Right ventricle myocardium superior (tissue), 1 donor: ENCODE data around the gene FEM1A. TPM values are rescaled to one million over a fixed set of nuclear protein-coding genes. Genes with fewer than 3 reads are reported as not detected.
"Not testable (repeated sequence)": the region's sequence is repeated elsewhere in the genome, so short reads cannot be mapped to it uniquely, and the experiment has no call there.

Experiments used
- ATAC-seq: fragments of 200-7000 bp; cut with Tn5 transposase; one replicate; pipeline ENCODE4 v1.9.1; 2020; ENCODE audit warnings: mild to moderate bottlenecking; ENCODE audit not compliant: poor library complexity
- DNase-seq: peaks from one replicate; pipeline ENCODE4 v3.0.0-alpha.2; 2020
- intact Hi-C: fragments of 100-400 bp; cut with DNase I; formaldehyde crosslinking; loops from one replicate; pipeline ENCODE4 v1.11.2; 2022
- total RNA-seq: library from RNA; stranded (reverse); fragmentation: NEBNext Ultra II Directional; extraction: Animal tissue kit (Norgen Biotek cat#: 25700); gene quantifications from one replicate; pipeline ENCODE4 v1.2.1, GENCODE V29; 2021
- donor health status: DM: no; HTN: yes; CAD: no; lungs with severe emphysema.

FEM1A gene
- total RNA-seq, 1 donor from 2014 or later, result 47.6 TPM

DNA sequence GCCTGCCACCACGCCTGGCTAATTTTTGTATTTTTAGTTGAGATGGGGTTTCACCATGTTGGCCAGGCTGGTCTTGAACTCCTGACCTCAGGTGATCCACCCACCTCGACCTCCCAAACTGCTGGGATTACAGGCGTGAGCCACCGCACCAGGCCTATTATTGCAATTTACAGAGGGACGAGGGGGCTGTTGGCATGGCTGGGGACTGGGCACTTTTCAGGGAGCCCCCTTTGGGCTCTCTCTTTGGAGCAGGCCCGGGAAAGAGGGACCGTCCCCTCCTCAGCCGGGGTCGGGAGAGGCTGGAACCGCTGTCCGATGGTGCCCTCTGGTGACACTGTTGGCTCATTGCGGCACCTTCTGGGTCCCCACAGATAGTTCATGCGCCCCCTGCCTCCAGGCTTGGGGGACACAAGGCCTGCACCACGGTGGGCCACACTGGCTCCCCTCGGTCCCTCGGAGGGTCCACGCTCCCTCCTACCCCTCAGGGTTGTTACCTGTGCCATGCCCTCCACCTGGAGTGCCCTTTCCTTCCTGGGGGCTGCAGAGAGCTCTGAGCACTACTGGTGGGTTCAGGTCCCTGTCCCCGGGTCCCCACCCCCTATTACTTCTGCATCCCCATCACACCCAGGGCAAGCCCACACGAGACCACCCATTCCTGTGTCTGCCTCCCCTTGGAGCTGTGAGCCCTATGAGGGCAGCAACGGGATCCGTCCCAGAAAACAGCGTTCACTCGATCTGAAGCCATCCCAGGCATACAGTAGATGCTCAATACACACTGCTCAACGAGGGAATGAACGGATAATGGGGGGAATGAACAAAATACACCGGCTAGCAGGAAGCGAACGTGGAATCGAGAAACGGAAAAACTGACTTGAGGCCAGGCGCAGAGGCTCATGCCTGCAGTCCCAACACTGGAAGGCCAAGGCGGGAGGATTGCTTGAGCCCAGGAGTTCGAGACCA, 12.5 kb downstream of the FEM1A start:
- ATAC-seq, result peak; percentile 79
- peak; percentile 75 for DNase-seq
- intact Hi-C loops, result loop anchor here (5.0 kb wide), 1 partner anchor 72 kb away; no protein-coding TSS in a partner anchor

DNA sequence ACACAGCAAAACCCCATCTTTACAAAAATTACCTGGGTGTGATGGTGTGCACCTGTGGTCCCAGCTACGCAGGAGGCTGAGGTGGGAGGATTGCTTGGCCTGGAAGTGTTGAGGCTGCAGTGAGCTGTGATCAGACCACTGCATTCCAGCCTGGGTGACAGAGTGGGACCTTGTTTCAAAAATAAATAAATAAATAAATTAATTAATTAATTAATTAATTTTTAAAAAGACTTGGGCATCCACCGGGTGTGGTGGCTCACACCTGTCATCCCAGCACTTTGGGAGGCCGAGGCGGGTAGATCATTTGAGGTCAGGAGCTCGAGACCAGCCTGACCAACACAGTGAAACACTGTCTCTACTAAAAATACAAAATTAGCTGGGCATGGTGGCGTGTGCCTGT, 13.6 kb downstream of the FEM1A start:
- not testable (repeated sequence) for ATAC-seq, DNase-seq
- intact Hi-C loops, result loop anchor here (5.0 kb wide), 1 partner anchor 227 kb away; no protein-coding TSS in a partner anchor

GRCh38 chr19:4806384-4806783, 14.8 kb downstream of the FEM1A start:
- no peak for DNase-seq
- intact Hi-C loops, result loop anchor here (5.0 kb wide), 1 partner anchor 226 kb away; no protein-coding TSS in a partner anchor
- ATAC-seq, result no peak

DNA sequence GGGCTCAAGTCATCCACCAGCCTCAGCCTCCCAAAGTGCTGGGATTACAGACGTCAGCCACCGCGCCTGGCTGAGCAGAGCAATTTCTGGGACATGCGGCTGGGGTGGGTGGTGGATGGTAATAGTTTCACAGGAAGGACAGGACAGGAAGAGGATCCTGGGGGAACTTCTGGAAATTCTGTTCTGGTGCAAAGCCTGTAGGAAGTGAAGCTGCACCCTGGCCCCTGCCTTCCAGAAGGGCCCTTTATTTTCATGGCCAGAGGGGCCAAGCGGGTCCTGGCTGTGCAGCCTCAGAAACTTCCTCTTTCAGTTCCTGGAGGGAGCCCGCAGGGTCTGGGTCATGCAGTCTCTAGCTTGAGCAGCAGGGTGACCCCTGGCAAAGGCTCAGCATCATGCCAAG, 15.7 kb downstream of the FEM1A start:
- no peak for ATAC-seq
- intact Hi-C loops, result loop anchor here (5.0 kb wide), 1 partner anchor 225 kb away; no protein-coding TSS in a partner anchor
- peak; percentile 56 for DNase-seq

- DNase-seq (peak; percentile 90), ATAC-seq (peak; percentile 50)
- intact Hi-C loops, result loop anchor here (5.0 kb wide), 1 partner anchor 101 kb away; no protein-coding TSS in a partner anchor
Observed at GRCh38 chr19:4811328-4812131, 20.0 kb downstream of the FEM1A start.

DNA sequence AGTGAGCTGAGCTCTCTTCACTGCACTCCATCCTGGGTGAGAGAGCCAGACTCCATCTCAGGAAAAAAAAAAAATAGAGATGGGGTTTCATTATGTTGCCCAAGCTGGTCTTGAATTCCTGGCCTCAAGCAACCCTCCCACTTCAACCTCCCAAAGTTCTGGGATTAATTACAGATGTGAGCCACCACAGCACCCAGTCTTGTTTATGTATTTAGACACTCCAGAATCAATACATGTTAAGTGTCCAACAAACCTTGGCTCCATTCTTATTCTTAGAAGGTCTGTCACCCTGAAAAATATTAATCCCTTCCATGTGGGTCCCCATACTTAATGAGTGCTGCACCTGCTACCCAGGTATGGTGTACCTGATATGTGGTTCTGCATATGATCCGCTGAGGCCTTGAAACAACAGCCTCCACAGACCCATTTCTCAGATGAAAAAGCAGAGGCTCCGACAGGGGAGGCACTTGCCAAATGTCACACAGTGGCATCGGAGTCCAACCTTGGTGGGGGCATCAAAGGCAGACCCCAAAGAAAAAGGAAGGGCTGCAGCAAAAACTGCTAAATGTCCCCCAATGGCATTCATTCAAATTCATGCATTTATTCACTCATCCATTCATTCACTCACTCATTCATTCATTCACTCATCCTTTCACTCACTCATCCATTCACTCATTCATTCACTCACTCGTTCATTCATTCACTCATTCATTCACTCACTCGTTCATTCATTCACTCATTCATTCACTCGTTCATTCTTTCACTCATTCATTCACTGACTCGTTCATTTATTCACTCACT, 23.3 kb downstream of the FEM1A start:
- intact Hi-C loops, result loop anchor here (5.0 kb wide), 1 partner anchor 97 kb away; no protein-coding TSS in a partner anchor
- no peak for DNase-seq
- ATAC-seq, result no peak

- DNase-seq, result peak; percentile 91
- ATAC-seq, result peak; percentile 94
- intact Hi-C loops, result no loop called here
Observed at GRCh38 chr19:4815426-4816201, 24.1 kb downstream of the FEM1A start.

- ATAC-seq, result peak; percentile 4
Observed at GRCh38 chr19:4816202-4816949, 24.8 kb downstream of the FEM1A start.

DNA sequence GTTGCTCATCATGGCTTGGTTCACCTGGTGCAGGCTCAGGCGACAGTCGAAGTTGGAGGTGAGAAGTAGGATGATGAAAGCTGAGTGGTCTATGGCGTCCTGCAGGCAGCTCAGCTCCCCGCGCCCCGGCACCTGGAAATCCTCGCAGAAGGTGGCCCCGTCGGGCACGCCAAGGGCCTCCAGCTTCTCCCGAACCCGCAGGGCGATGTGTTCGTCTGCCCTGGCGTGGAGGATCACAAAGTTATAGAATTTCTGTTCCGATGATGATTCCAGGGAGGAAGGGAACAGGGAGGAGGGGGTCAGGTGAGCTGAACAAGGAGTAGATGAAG, 25.4 kb downstream of the FEM1A start:
- intact Hi-C loops, result no loop called here
- no peak for DNase-seq
- ATAC-seq, result no peak

More at GRCh38 chr19:4816202-4816949, 24.8 kb downstream of the FEM1A start:
- DNase-seq, result no peak
- intact Hi-C loops, result no loop called here

DNA sequence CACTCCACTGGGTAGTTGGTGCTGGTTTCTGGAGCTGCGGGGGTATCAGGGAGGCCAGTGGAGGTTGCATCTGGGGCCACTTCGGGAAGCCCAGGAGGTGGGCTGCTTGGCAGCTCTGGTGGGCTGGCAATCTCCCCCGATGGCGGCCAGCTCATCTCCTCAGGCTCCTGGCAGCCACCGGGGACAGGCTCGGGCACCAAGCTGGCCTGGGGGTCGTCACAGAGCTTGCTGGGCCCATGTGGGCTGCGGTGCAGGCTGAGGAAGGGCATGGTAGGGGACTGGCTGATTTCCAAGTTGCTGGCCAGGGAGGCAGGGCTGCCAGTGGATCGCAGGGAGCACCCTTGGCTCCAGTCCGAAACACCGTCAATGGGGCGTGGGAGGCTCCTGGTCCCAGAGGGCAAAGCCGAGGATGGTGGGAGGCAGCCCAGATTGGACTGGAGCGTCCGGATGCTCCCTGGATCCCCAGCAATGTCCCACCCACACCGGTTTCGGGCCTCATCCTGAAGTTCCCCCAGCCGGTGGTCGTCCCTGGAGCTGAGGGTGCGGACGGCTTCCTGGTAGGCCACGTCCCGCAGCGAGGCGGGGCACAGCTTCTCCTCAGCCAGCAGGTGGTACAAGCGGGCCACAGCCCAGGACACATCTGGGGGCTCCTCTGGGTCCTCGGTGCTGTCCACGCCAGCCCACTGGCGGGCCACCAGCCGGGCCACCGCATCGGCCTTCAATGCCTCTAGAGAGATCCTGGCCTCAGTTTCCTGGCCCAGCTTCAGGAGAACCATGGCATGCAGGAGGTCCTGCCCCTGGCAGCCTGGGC, 26.1 kb downstream of the FEM1A start:
- intact Hi-C loops, result no loop called here
- no peak for ATAC-seq
- no peak for DNase-seq

GRCh38 chr19:4821265-4821664, 29.7 kb downstream of the FEM1A start:
- intact Hi-C loops, result no loop called here
- ATAC-seq, result no peak

DNA sequence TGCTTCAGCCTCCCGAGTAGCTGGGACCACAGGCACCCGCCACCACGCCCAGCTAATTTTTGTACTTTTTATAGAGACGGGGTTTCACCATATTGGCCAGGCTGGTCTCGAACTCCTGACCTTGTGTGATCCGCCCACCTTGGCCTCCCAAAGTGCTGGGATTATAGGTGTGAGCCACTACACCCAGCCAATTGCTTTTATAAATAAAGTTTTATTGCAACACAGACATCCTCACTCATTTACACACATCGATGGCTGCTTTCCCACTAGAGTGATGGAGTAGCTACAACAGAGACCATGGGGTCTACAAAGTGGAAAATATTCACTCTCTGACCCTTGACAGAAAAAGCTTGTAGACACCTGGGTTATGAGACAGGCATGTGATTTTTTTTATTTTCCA, 30.8 kb downstream of the FEM1A start:
- ATAC-seq, DNase-seq, intact Hi-C loops: not testable (repeated sequence)

More at GRCh38 chr19:4821265-4821664, 29.7 kb downstream of the FEM1A start:
- no peak for DNase-seq

- ATAC-seq (no peak), DNase-seq (no peak)
- intact Hi-C loops, result no loop called here
Observed at GRCh38 chr19:4823577-4823976, 32.0 kb downstream of the FEM1A start.

GRCh38 chr19:4829001-4829712, 37.6 kb downstream of the FEM1A start:
- intact Hi-C loops, result no loop called here
- no peak for DNase-seq
- no peak for ATAC-seq

GRCh38 chr19:4830332-4830731, 38.8 kb downstream of the FEM1A start:
- ATAC-seq (no peak), DNase-seq (no peak)
- intact Hi-C loops, result no loop called here
